AG20443 (cell line): ENCODE results near the gene UBTD2.
"Not testable (repeated sequence)": the region's sequence is repeated elsewhere in the genome, so short reads cannot be mapped to it uniquely, and the experiment has no call there.

Experiments
- DNase-seq: peaks from one replicate; pipeline ENCODE4 v3.0.0; 2012; ENCODE audit warnings: low spot score, mixed read lengths

UBTD2 gene, protein sequence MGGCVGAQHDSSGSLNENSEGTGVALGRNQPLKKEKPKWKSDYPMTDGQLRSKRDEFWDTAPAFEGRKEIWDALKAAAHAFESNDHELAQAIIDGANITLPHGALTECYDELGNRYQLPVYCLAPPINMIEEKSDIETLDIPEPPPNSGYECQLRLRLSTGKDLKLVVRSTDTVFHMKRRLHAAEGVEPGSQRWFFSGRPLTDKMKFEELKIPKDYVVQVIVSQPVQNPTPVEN

DNA sequence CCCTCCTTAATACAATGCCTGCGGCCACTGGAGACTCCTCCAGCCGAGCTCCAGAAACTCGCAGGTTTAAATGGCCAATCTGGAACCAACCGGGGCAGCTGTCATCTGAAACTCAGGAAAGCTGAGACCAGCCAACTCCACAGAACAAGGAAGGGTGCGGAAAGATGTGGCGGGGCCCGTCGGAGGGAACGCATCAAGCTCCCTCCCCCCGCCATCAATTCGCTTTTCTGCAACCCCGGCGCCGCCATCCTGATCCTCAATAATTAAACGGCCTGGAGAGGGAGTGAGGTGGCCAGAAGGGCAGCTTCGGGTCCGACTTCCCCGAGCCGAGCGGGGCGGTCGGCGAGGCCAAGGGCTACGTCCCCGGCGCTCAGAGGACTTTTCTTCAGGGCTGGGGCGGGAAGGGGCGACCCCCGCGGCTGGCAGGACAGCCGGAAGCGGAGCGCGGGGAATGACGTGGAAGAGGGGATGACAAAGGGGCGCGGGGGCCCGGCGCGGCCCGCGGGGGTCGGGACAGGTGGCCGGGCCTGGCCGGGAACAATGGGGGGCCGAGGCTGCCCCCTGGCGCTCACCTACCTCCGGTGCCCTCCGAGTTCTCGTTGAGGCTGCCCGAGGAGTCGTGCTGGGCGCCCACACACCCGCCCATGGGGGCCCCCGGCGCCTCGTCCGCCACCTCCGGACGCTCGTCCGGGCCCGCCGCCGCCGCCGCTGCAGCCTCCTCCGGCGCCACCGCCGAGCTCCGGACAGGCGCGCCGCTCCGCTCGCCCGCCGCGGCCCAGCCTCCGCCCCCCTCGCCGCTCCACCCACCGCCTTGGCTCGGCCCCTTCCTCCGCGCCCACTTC is at the start of gene UBTD2:
Gene UBTD2 (minus strand): TSS at position 745 of the 842 bp plus-strand sequence. CDS start 99 bp downstream, at position 646.
- DNase-seq = peak; percentile 94

DNA sequence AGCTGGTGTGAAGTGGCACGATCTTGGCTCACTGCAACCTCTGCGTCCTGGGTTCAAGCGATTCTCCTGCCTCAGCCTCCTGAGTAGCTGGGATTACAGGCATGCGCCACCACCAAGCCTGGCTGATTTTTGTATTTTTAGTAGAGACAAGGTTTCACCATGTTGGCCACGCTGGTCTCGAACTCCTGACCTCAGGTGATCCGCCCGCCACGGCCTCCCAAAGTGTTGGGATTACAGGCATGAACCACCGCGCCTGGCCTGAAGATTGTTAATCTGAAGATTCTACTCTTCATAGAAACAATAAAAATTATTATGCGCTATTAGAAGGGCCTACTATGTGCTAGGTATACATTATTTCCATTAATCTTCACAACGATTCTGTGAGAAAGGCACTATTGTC is 43.3 kb upstream of the UBTD2 start:
- DNase-seq = not testable (repeated sequence)

DNA sequence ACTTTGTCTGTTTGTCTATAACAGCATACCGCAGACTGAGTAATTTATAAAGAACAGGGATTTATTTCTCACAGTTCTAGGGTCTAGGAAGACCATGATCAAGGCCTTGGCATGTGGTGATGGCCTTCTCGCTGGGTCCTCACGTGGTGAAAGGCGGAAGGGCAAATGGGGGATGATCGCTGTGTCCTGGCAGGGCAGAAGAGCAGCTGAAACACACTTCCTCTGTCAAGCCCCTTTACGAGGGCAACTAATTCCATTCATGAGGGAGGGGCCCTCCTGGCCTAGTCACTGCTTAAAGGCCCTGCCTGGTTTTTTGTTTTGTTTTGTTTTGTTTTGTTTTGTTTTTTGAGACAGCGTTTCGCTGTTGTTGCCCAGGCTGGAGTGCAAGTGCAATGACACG is 41.9 kb upstream of the UBTD2 start:
- no peak for DNase-seq

DNA sequence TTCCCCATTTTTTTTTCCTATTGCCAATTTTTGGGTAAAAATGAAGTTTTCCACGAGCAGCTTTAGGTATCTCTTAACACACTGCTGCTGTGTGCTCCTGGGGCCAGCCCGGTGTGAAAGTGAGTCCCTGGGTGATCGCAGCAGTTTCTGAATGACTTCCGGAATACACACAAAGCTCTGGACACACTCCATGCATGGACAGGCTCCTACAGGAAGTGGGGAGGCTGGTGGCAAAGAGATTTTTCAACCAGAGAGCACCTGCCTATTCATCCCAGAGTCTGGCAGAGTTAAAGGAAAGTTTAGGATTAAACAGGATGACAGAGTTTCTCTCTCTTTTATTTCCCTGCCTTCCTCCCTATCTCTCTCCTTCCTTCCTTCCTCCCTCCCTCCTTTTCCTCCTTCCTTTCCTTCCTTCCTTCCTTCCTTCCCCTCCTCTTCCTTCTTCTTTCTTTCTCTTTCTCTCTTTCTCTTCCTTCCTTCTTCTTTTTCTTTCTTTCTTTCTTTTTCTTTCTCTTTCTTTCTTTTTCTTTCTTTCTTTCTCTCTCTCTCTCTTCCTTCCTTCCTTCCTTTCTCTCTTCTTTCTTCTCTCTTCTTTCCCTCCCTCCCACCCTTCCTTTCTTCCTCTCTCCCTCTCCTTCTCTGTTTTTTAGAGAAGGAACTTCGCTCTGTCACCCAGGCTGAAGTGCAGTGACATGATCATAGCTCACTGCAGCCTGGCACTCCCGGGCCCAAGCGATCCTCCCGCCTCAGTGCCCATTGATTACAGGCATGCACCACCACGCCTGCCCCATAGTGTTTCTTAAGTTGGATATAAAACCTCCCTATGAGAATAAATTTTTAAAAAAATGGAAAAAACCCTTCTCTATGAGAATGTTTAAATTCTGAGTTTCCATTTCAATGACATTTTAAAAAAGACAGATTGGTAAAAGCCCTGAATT is 38.7 kb upstream of the UBTD2 start:
- no peak for DNase-seq

DNA sequence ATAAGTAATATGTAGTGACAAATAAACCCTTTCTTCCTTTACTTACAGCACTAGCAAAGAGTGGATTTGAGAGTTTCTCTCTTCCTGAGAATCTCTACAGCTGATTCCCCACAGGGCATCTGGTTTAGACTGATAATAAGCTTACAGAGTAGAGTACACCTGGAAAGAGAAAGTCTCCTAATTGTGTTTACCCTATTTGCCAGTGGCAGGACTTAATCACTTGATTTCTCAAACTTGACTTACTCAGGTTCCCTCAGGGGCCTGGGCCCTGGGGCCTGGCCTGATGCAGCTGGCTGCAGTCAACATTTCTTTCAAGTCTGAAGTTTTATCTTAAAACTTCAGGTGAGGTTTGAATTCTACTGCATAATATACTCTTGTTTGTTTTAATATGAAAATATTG is 38.0 kb upstream of the UBTD2 start:
- DNase-seq = no peak

DNA sequence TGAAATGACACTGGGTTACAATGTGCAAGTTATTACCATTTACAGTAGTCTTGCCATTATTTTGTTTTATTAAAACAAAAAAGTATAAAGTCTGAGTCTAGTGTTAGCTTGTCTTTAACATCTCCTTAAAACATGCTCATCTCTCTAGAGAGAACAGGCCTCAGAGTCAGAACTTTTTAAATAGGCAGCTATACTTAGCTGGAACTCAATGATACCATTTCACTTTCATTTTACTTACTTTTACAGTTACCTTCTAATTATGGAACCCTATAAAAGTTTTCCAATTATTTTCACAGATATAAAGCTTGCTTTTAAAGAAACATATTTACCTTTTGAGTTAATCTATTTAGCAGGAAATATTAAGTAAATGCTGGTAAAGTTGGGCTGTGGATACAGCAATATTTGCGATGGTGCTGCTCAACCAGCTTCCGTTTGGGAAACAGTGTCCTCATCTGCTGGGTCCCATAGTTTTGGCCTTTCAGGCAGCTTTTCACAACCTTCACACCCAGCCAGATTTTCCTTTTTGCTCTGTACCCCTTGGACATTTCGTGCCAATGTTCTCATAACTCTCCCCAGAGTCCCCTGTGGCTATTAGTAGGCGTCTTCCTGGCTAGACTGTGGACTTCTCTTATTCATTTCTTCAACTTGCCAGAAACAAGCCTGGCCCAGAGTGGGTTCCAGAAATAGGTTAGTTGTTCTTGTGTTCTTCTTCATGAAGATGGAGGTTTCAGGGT is 36.3 kb upstream of the UBTD2 start:
- DNase-seq = peak; percentile 60

DNA sequence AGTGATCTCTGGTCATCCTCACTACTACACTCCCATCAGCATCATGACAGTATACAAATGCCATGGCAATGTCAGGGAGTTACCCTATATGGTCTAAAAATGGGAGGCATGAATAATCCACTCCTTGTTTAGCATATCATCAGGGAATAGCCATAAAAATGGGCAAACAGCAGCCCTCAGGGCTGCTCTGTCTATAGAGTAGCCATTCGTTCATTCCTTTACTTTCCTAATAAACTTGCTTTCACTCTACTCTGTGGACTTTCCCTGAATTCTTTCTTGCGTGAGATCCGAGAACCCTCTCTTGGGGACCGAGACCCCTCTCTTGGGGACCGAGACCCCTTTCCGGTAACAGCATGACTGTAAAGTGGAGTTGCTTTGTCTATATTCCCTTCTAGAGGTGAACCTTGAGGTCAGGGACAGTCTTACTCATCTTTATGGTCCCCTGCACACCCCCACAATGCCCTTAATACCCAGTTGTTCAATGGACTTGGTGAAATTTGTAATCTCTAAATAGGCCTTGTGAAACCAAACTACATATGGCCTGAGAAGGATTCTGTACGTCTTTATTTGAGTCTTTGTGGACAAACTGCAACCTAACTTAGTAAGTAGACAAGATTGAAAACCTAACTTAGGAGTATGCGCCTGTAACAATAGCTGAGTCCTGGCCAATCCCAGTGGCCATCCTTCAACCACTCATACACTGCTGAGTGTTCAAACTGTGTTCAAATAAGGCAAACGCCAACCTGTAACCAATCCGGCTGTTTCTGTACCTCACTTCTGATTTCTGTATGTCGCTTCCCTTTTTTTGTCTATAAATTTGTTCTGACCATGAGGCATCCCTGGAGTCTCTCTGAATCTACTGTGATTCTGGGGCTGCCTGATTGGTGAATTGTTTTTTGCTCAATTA is 32.3 kb upstream of the UBTD2 start:
- DNase-seq = no peak

DNA sequence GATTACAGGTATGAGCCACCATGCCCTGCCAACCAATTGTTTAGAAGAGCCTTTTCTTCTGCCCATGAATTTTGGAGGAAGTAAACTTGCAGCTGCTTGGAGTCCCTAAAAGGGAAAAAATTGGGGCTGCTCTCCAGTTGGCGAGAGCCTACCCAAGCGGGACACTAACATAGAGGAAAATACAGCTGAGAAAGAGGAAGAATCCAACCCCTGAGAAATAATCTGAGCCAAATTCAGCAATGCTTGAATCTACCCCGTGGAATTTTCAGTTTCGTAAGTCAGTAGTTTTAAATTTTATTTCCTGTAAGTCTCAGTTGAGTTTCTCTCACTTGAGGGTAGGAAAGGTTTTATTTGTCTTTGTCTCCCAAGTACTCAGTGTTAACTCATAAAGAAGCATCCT is 30.4 kb upstream of the UBTD2 start:
- no peak for DNase-seq

DNA sequence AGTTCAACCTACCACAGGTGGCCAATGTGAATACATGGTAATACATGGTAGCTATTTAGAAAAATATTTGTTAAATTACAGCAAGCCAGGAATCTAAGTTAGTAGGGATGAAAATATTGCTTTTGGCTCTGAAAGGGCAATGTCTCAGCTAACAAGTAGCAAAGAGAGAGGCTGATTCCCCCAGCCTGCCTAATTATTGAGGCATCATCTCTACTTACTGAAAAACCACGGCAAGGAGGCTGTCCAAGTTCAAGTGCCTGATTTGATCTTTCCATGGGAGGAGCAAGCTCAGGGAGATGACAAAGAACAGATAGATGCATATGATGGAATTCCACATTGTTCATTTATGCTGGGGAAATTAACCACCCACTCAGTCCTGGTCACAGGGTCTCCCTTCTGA is 28.7 kb upstream of the UBTD2 start:
- DNase-seq = peak; percentile 71

DNA sequence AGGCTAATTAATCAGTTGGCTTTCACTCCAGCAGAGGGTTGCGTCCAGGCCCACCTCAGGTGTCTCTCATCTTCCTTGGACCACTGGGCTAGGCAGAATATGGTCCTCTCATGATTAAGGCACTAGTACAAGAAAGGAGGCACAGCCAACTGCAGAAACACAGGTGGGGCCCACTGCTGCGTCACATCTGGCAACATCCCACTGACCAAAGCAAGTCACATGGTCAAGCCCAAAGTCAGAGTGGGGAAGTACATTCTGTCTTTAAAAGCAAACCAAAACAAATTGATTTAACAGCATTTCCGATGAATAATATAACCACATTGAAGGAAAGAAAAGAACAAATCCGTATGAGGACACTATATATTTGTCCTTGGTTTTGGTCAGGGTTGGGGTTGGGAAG is 28.0 kb upstream of the UBTD2 start:
- DNase-seq = no peak

DNA sequence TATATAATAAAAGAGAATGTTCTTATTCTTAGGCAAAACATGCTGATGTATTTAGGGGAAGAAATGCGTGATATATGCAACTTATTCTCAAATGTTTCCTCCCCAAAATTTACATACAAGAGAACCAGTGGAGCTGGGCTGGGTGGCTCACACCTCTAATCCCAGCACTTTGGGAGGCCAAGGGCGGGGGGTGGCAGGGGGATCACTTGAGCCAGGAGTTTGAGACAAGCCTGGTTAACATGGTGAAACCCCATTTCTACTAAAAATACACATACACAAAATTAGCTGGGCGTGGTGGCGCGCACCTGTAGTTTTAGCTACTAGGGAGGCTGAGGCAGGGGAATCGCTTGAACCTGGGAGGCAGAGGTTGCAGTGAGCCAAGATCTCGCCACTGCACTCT is 27.5 kb upstream of the UBTD2 start:
- DNase-seq = no peak

DNA sequence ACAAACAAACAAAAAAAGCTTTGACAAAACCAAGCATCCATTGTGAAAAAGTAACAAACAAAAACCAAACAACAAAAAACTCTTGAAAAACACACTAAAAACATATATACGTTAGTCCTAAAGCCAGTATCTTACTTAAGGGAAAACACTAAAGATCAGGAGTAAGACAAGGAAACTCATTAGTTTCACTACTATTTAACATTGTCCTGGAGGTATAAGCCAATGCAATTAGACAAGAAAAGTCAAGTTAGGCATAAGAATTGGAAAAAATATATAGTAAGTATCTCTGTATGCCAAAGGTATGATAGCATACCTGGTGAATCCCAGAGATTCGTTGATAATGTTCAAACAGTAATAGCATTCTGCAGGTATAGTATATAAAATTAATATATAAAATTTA is 21.8 kb upstream of the UBTD2 start:
- DNase-seq = no peak

DNA sequence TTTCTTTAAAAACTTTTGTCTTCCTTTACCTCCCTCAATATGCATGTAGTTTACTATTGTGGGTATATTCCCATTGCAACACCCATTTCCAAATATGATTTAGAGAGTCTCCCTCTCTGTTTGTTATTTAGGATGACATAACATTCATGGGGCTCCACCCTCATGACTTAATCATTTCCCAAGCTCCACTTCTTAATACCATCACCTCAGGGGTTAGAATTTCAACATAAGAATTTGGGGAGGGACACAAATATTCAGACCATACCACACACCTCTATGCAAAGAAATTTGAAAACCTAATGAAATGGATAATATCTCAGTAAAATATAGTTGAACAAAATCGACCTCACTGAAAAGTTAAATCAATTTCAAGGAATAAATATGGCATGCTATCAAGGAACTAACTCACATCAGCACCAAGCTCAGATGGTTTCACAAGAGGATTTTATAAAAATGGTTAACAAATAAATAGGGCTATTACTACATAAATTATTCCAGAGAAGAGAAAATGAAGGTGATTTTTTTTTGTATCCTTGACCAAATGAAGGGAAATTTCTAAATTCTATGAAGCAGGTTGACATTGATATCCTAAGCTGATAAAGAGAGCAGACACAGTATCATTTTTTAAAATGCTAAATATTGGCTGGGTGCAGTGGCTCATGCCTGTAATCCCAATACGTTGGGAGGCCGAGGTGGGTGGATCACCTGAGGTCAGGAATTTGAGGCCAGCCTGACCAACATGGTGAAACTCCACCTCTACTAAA is 20.2 kb upstream of the UBTD2 start:
- no peak for DNase-seq

DNA sequence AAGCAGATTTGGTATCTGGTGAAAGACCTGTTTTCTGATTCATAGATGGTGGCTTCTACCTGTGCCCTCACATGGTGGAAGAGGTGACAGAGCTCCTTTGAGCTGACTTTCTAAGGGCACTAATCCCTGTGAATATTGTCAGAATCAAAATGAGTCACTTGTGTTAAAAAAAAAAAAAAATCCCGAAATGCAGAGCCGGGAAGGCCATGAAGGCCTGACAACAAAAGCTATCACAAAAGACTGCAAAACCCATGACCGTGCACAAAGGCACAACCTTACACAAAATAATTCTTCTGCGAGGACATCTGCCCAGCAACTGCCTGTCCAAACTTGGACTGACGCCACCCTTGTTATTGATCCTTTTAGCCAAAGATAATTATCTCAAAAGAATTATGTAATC is 19.6 kb upstream of the UBTD2 start:
- no peak for DNase-seq

DNA sequence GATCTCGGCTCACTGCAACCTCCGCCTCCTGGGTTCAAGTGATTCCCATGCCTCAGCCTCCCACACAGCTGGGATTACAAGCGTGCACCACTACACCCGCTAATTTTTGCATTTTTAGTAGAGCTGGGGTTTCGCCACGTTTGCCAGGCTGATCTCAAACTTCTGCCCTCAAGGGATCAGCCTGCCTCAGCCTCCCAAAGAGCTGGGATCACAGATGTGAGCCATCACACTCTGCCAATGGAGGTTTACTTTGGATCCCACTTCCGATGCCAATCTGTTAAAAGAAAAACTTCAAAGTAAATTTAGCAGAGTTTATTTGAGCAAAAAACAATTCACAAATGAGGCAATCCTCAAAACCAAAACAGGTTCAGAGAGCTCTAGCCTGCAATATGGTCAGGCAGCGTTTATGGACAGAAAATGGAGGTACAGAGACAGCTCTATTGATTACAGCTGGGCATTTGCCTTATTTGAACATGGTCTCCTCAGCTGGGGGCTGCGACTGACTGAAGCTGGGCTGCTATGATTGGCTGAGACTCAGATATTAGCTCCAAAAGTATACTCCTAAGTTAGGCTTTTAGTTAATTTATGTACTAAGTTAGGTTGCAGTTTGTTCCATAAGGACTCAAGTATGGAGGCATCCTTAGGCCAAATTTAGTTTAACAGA is 18.6 kb upstream of the UBTD2 start:
- DNase-seq = no peak

DNA sequence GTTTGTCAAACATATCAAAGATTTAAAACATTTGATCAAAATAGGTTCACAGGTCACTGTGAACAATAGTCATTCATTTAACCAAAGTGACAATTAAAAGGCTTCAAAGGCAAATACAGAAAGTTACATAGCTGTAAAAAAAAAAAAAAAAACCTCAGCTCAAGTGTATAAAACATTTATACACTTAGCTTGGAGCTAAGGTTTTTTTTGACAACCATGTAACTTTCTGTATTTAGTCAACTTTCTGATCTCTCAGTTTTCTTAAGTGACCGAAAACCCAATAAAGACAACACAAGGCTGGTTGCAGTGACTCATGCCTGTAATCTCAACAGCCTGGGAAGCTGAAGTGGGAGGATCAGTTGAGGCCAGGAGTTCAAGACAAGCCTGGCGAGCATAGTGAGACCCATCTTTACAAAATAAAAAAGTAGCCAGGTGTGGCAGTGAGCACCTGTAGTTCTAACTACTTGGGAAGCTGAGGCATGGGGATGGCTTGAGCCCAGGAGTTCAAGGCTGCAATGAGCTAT is 16.4 kb upstream of the UBTD2 start:
- no peak for DNase-seq

DNA sequence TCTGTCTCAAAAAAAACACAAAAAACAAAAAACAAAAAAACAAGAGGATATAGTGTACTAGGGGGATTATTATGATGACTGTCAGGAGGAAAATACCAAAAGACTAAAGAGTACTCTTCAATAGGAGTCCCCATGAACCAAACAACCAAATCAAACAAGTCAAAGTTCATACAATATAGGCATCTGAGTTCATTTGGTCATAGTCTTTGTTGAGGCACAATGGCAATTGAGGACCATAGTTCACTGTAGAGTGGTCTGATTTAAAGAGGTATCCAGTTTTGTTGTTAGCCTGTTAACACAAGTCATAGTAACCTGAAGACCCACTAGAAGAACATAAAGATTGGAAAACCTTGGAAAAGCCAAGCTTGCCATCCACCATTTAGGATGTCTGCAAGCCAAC is 11.3 kb upstream of the UBTD2 start:
- no peak for DNase-seq

DNA sequence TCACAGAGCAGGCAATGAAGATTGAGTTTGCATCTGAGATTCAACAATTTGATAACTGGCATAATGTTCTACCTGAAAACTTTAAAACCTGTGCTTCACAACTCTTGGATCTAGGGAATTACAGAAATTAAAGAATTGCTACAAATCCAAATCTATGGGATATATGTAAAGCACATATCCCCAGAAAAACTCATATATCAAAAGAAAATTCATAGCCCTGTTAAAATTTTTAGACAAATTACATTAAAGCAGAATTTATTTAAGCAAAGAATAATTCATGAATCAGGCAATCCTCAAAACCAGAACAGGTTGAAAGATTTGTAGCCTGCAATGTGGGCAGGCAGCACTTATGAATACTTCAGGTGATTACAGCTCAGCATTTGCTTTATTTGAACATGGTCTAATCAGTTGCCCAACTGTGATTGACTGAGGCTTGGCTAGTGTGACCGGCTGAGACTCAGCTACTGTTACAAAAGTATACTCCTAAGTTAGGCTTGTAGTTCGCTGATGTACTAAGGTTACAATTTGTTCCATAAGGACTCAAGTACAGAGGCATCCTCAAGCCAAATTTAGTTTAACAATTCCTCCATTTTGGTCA is 10.3 kb upstream of the UBTD2 start:
- DNase-seq = no peak
